D721Med (cell line): ENCODE results near the gene SNTG2.

Experiments
- DNase-seq: peaks from one replicate; pipeline ENCODE4 v3.0.0; 2011; ENCODE audit warnings: low spot score; ENCODE audit not compliant: insufficient read length
- FAIRE-seq: peaks from 2 replicates; lab custom pipeline; 2011; peaks lifted over from hg19 to GRCh38; lab: Jason Lieb, UNC
- TF ChIP-seq, protein P1 (sequence below): IDR thresholded peaks from 2 replicates; pipeline ENCODE4 v1.5.1; 2012; ENCODE audit warnings: mild to moderate bottlenecking, control low read depth; ENCODE audit not compliant: insufficient read depth; ENCODE audit errors: missing control alignments

Gene SNTG2

DNA sequence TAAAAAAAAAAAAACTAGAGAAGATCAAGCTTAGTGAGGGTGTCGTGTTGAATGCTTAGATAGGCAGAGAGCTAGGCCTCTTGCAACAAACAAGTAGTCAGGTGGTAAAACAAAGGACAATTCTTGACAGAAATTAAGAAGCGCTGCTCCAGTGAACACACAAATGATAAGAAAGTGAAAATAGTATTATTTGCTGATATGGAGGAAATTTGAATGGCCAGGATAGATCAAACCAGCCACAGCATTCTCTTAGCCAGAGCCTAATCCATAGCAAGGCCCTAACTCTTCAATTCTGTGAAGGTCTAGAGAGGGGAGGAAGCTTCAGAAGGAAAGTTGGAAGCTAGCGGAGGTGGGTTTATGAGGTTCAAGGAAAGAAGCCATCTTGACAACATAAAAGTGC, 121.0 kb downstream of the SNTG2 start:
- no peak for DNase-seq
- FAIRE-seq = no peak
- TF ChIP-seq, protein P1, sequence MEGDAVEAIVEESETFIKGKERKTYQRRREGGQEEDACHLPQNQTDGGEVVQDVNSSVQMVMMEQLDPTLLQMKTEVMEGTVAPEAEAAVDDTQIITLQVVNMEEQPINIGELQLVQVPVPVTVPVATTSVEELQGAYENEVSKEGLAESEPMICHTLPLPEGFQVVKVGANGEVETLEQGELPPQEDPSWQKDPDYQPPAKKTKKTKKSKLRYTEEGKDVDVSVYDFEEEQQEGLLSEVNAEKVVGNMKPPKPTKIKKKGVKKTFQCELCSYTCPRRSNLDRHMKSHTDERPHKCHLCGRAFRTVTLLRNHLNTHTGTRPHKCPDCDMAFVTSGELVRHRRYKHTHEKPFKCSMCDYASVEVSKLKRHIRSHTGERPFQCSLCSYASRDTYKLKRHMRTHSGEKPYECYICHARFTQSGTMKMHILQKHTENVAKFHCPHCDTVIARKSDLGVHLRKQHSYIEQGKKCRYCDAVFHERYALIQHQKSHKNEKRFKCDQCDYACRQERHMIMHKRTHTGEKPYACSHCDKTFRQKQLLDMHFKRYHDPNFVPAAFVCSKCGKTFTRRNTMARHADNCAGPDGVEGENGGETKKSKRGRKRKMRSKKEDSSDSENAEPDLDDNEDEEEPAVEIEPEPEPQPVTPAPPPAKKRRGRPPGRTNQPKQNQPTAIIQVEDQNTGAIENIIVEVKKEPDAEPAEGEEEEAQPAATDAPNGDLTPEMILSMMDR = no peak

GRCh38 chr2:1072250-1072649, 121.6 kb downstream of the SNTG2 start:
- TF ChIP-seq, protein P1 = no peak
- no peak for FAIRE-seq
- no peak for DNase-seq

DNA sequence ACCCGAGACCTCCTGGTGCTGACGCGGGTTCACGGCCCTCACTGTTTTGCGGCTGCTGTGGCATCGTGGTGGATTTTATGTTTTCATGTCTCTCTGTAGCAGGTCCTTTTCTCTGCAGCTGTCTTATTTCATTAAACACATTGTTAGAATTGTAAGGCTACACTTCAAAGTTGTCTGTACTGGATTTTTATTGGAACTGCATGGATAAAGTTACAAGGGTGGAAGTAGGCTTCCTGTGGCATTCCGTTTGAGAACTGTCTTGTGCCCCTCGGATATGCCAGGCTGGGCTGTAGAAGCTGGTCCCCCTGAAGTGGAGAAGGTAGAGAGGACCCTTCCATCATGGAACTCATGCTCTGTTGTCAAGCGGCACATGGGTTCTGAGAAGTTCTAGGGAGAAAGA, 127.3 kb downstream of the SNTG2 start:
- DNase-seq = no peak
- FAIRE-seq = no peak
- TF ChIP-seq, protein P1 = no peak

DNA sequence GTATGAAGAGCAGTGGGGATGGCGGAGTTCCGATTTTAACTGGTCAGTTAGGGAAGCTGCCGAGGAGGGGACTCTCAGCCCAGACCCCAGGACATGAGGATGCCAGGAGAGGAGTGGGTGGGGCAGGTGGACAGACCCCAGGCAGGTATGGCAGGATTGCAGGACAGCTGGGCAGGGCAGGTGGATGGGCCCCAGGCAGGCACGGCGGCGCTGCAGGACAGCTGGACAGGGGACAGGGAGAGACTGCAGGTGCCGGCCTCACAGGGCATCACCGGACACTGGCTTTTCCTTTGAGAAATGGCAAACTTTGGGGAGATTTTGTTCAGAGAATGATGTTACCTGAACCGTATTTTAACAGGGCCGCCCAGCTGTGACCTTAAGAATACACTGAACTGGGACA, 127.7 kb downstream of the SNTG2 start:
- DNase-seq (no peak), FAIRE-seq (no peak)
- TF ChIP-seq, protein P1 = no peak

GRCh38 chr2:1079873-1080799, 129.5 kb downstream of the SNTG2 start:
- no peak for DNase-seq
- no peak for FAIRE-seq
- TF ChIP-seq, protein P1 = no peak

DNA sequence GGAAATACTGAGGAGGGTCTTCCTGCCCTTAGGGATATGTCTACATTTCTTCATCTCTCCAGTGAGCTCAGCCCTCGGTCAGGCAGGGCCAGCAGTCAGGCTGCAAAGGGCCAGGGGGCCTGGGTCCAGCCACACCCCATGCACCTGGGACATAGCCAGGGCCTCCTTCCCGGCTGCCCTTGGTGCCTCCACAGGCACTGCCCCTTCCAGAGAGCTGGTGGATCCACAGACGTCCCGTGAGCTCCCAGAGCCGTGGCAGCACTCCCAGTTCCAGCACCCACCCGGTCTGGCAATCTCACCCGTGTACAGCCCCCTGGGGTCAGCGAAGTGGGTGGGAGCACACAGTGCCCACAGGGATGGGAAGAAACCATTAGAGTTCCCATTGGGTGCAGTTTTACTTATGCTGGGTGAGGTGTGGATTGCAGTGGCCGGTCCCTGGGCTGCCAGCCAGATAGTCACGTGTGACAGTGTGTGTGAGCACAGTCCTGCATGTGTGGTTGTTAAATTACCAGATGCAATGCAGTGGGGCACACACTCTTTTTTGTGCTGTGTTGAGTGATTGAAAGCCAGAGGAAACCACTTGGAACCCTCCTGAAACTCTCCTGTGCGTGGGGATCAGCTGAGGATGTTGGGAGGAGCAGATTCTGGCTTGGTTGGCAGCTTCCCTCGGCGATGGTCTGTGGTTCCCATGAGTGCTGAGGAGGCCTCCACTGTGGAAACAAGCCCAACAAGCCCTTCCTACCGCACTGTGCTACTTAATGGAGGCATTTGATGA, 131.0 kb downstream of the SNTG2 start:
- no peak for DNase-seq
- TF ChIP-seq, protein P1 = no peak
- FAIRE-seq = no peak
